ENCODE results near the gene ELL2. TPM values are rescaled to one million over a fixed set of nuclear protein-coding genes. Genes with fewer than 3 reads are reported as not detected.

ELL2 gene
- total and polyA plus RNA-seq, 9 of the 15 experiments (the other 6 are each of a cell fraction or from before 2014, with no cell fraction given), result 4.3 to 18.3 (median 14.5) TPM

DNA sequence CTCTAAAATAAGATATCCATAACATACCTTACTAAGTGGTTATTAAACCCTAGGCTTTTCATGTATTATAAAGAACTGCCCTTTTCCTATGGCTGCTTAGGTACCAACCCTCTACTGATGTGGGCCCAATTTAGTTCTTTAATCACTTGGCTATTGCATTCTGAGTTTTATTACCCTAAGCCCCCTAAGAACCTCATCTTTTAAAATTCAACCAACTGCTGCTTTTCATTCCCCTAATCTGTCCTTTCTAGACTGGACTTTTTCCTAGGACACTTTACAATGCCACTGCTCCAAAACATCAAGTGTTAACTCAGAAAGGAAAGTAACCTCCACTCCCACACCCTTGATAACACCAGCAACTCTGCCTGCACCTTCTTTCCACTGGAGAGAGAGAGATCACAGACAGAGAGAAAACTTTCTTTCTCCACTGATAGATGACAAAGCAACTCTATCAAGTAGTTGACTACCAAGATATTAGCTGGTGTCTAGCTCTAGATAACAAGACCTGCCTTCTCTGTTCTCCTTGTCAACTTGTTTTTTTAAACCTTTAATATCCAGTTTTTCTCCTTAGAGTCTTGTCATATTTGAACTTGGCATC is 27.3 kb downstream of the ELL2 start (continued):
- TF ChIP-seq, protein P1, sequence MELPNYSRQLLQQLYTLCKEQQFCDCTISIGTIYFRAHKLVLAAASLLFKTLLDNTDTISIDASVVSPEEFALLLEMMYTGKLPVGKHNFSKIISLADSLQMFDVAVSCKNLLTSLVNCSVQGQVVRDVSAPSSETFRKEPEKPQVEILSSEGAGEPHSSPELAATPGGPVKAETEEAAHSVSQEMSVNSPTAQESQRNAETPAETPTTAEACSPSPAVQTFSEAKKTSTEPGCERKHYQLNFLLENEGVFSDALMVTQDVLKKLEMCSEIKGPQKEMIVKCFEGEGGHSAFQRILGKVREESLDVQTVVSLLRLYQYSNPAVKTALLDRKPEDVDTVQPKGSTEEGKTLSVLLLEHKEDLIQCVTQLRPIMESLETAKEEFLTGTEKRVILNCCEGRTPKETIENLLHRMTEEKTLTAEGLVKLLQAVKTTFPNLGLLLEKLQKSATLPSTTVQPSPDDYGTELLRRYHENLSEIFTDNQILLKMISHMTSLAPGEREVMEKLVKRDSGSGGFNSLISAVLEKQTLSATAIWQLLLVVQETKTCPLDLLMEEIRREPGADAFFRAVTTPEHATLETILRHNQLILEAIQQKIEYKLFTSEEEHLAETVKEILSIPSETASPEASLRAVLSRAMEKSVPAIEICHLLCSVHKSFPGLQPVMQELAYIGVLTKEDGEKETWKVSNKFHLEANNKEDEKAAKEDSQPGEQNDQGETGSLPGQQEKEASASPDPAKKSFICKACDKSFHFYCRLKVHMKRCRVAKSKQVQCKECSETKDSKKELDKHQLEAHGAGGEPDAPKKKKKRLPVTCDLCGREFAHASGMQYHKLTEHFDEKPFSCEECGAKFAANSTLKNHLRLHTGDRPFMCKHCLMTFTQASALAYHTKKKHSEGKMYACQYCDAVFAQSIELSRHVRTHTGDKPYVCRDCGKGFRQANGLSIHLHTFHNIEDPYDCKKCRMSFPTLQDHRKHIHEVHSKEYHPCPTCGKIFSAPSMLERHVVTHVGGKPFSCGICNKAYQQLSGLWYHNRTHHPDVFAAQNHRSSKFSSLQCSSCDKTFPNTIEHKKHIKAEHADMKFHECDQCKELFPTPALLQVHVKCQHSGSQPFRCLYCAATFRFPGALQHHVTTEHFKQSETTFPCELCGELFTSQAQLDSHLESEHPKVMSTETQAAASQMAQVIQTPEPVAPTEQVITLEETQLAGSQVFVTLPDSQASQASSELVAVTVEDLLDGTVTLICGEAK (IDR thresholded peaks at IDR 0.05), result peak; percentile 83
- TF ChIP-seq, protein P1 (CRISPR knock-in tag; IDR thresholded peaks at IDR 0.05), result no peak
- TF ChIP-seq ZFP1 (CRISPR knock-in tag; IDR thresholded peaks at IDR 0.05), result no peak
- peak; percentile 60; the same call in 1 of the 2 replicates for TF ChIP-seq ZNF384 (IDR thresholded peaks at IDR 0.05; ENCODE audit: low read depth, low read length)
- TF ChIP-seq CHAMP1 (IDR thresholded peaks at IDR 0.05), result peak; percentile 96
- no peak for TF ChIP-seq ATF2 (CRISPR knock-in tag; IDR thresholded peaks at IDR 0.05)
- TF ChIP-seq CEBPB (tag; IDR thresholded peaks at IDR 0.05), result no peak
- TF ChIP-seq TEAD1 (CRISPR knock-in tag; IDR thresholded peaks at IDR 0.05), result peak in 1 of 2 experiments; percentile 62; a peak in 1 of 4 replicates
- TF ChIP-seq, protein P2, sequence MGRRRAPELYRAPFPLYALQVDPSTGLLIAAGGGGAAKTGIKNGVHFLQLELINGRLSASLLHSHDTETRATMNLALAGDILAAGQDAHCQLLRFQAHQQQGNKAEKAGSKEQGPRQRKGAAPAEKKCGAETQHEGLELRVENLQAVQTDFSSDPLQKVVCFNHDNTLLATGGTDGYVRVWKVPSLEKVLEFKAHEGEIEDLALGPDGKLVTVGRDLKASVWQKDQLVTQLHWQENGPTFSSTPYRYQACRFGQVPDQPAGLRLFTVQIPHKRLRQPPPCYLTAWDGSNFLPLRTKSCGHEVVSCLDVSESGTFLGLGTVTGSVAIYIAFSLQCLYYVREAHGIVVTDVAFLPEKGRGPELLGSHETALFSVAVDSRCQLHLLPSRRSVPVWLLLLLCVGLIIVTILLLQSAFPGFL (CRISPR knock-in tag; IDR thresholded peaks at IDR 0.05), result 0 out of 2 replicates have a peak, but pooled peaks have one; percentile 55
- TF ChIP-seq ETV5 (CRISPR knock-in tag; IDR thresholded peaks at IDR 0.05; ENCODE audit: low read depth), result no peak
- TF ChIP-seq ZNF668 (CRISPR knock-in tag; IDR thresholded peaks at IDR 0.05), result no peak

Measured in K562 (cell line).